Measurements from ENCODE around the gene COPZ1.

DNA sequence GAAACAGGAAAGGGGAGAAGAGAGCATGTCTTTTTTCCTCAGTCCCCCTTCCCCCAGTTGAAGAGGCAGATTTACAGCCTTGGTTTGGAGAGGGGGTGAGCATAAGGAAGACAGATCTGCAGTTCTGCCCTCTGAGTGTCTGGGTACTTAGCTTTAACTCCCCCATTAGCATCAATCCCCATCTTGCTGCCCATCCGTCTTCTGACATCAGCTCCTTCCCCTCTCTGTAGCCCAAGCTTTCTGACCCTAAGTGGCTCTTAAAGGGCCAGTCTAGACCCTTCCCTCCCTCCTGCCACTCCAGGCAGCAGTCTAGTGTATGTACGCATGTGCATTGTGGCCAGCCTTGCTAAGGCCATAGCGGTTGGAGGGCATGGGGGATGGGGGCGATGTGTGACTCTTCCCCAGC is 32.0 kb downstream of the COPZ1 start:
- TF ChIP-seq POLR2A (IDR thresholded peaks at IDR 0.05) = no peak
- TF ChIP-seq, protein P1, sequence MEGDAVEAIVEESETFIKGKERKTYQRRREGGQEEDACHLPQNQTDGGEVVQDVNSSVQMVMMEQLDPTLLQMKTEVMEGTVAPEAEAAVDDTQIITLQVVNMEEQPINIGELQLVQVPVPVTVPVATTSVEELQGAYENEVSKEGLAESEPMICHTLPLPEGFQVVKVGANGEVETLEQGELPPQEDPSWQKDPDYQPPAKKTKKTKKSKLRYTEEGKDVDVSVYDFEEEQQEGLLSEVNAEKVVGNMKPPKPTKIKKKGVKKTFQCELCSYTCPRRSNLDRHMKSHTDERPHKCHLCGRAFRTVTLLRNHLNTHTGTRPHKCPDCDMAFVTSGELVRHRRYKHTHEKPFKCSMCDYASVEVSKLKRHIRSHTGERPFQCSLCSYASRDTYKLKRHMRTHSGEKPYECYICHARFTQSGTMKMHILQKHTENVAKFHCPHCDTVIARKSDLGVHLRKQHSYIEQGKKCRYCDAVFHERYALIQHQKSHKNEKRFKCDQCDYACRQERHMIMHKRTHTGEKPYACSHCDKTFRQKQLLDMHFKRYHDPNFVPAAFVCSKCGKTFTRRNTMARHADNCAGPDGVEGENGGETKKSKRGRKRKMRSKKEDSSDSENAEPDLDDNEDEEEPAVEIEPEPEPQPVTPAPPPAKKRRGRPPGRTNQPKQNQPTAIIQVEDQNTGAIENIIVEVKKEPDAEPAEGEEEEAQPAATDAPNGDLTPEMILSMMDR (IDR thresholded peaks at IDR 0.05) = no peak

Data from breast epithelium (tissue), 3 donors.